Transverse colon (tissue), 4 donors: ENCODE data around the gene FAM118B. TPM values are rescaled to one million over a fixed set of nuclear protein-coding genes. Genes with fewer than 3 reads are reported as not detected.

ENCODE experiments used
- DNase-seq: peaks from one replicate; pipeline ENCODE4 v3.0.0-alpha.2; 2019
- H3K27ac ChIP-seq, 4 donors: fragments of 200-600 bp; sonication (generic); 2 replicates each; pipeline ENCODE4 v1.5.1; 2016 to 2018; ENCODE audit warnings: inconsistent platforms in 4 of 4
- H3K27me3 ChIP-seq: fragments of 200-600 bp; sonication (generic); 2 replicates; pipeline ENCODE4 v1.5.1; 2017; ENCODE audit warnings: inconsistent platforms
- H3K36me3 ChIP-seq, 4 donors: fragments of 200-600 bp; sonication (generic); 2 replicates each; pipeline ENCODE4 v1.5.1; 2017 to 2019; ENCODE audit warnings: inconsistent platforms in 4 of 4
- H3K4me1 ChIP-seq, 4 donors: fragments of 200-600 bp; sonication (generic); 2 replicates each; pipeline ENCODE4 v1.5.1; 2017 to 2020; ENCODE audit warnings: inconsistent platforms in 4 of 4
- H3K4me3 ChIP-seq, 4 donors: fragments of 200-600 bp; sonication (generic); 1 replicate in 1 of 4; 2 replicates in 3 of 4; pipeline versions ENCODE4 v1.5.1 to v1.6.1; 2017 to 2019; ENCODE audit warnings: inconsistent platforms in 4 of 4
- H3K9me3 ChIP-seq, 2 donors: fragments of 200-600 bp; sonication (generic); 2 replicates each; pipeline ENCODE4 v1.5.1; 2017 to 2019; ENCODE audit warnings: inconsistent platforms in 2 of 2
- EP300 ChIP-seq: sonication (generic); formaldehyde crosslinking; IDR thresholded peaks from one replicate; pipeline ENCODE4 v1.6.1; 2017; ENCODE audit warnings: antibody characterized with exemption, low read depth
- POLR2A ChIP-seq: fragments of 450-650 bp; IDR thresholded peaks from one replicate; pipeline ENCODE4 v1.6.1; 2016; ENCODE audit warnings: antibody characterized with exemption, mild to moderate bottlenecking, moderate library complexity
- POLR2AphosphoS5 ChIP-seq, 3 donors: sonication (generic); formaldehyde crosslinking; IDR thresholded peaks; one replicate each; pipeline ENCODE4 v1.6.1; 2016; ENCODE audit warnings: antibody characterized with exemption in 3 of 3
- WGBS, 2 donors: methylation state at CpG; one replicate each; pipeline ENCODE4 v1.1.5; 2018; ENCODE audit warnings: low coverage in 1 of 2; 5-methylcytosine and 5-hydroxymethylcytosine counted together
- in situ Hi-C, 4 donors: fragments of 200-750 bp; cut with MboI; loops; one replicate each; pipeline versions ENCODE4 v1.15.0 to v1.15.1; 2017; ENCODE audit warnings: low sequenced_read_pairs in 3 of 4, low pct_ligation_motif_present in 1 of 4, low pct_unique_long_range_greater_than_20kb in 1 of 4
- intact Hi-C: fragments of 100-400 bp; cut with DNase I; formaldehyde crosslinking; loops from one replicate; pipeline ENCODE4 v1.15.1; 2023; ENCODE audit warnings: low total_unique reads
- total RNA-seq, 4 donors: library from RNA; depleted of rRNA; stranded (reverse); fragments of >200 nt; gene quantifications; one replicate each; pipeline ENCODE4 v1.1.0, GENCODE V29; 2016
- TF ChIP-seq, protein P1 (sequence below), 5 experiments: fragments of 200-600 bp in 3 of 5; fragments of 450-650 bp in 2 of 5; sonication (generic) in 3 of 5; IDR thresholded peaks; 1 replicate in 2 of 5; 2 replicates in 3 of 5; pipeline ENCODE4 v1.5.1; 2016 to 2017; ENCODE audit warnings: antibody characterized with exemption in 5 of 5, inconsistent platforms in 3 of 5, mild to moderate bottlenecking in 2 of 5, moderate library complexity in 1 of 5

FAM118B gene
- total RNA-seq, 4 donors from 2014 or later = 13.7 to 54.5 (median 47.3) TPM

DNA sequence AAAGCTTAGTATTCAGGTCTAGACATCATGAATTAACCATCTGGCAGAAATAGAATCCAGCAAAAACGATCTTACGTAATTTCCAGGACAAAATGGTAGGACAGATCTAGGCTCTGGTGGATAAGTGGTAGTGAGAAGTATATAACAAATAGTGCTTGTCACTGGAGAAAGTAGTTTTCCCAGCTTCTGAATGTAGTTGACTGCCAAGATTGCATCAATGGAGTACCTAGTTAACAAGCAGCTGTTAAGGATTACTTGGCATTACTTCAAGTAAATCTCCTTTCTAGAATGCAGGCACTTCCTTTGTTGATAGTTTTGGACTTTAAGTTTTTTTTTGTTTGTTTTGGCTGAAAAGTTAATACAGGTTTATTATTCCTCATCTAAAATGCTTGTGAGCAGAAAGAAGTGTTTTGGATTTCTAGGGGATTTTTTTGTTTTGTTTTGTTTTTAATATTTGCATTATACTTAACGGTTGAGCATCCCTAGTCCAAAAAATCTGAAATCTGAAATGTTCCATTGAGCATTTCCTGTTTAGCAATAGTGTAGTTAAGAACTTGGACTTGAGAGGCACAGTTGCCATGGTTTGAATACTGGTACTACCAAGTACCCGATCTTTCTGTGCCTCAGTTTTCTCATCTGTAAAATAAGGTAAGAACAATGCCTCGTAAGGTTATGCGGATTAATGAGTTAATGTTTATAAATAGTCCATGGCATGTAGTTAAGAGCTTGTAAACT is 20.3 kb downstream of the FAM118B start:
- no peaks in the 10 kb centered on the region for H3K9me3 ChIP-seq
- in situ Hi-C loops = no loop called here
- peaks cover 0 to 27% (median 6%) of the 10 kb centered on the region in 4 donors for H3K36me3 ChIP-seq
- H3K27me3 ChIP-seq = no peaks in the 10 kb centered on the region
- peak overlapping the region in 1 of 4 donors; percentile 21 for H3K27ac ChIP-seq
- intact Hi-C loops = no loop called here
- TF ChIP-seq EP300 (no peak), POLR2AphosphoS5 (IDR thresholded peaks at IDR 0.05) (peak in 1 of 3 donors; percentile 13)
- TF ChIP-seq, protein P1, sequence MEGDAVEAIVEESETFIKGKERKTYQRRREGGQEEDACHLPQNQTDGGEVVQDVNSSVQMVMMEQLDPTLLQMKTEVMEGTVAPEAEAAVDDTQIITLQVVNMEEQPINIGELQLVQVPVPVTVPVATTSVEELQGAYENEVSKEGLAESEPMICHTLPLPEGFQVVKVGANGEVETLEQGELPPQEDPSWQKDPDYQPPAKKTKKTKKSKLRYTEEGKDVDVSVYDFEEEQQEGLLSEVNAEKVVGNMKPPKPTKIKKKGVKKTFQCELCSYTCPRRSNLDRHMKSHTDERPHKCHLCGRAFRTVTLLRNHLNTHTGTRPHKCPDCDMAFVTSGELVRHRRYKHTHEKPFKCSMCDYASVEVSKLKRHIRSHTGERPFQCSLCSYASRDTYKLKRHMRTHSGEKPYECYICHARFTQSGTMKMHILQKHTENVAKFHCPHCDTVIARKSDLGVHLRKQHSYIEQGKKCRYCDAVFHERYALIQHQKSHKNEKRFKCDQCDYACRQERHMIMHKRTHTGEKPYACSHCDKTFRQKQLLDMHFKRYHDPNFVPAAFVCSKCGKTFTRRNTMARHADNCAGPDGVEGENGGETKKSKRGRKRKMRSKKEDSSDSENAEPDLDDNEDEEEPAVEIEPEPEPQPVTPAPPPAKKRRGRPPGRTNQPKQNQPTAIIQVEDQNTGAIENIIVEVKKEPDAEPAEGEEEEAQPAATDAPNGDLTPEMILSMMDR (IDR thresholded peaks at IDR 0.05) = no peak
- WGBS, 2 donors = 50 to 60% methylated on average over 6 of the region's 6 CpGs
- no peak for DNase-seq
- H3K4me3 ChIP-seq = no peak overlapping the region
- H3K4me1 ChIP-seq = peaks cover 0 to 21% (median 7%) of the 10 kb centered on the region in 4 donors

DNA sequence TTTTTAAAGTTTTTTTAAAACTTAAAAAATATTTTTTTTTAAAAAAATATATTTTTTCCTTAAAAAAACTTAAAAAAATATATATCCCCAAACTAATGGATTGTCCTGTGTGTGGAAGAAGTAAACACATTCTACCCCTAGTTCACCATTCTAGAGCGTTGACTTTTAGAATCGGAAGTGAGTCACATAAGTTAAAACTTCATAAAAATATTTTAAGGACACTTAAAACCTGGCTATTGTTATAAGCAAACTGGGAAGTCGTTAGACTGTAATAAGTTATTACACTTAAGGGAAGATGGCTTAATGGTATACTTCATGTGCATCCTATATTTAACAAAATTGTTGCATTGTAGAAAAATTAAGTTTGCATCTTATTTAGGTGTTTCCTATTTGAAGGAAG is 21.1 kb downstream of the FAM118B start:
- TF ChIP-seq POLR2AphosphoS5 (IDR thresholded peaks at IDR 0.05) (no peak), EP300 (no peak), POLR2A (no peak)
- TF ChIP-seq, protein P1 (IDR thresholded peaks at IDR 0.05) = no peak
- WGBS, 2 donors = 86 to 88% methylated on average over 3 of the region's 3 CpGs
- no peaks in the 10 kb centered on the region for H3K27me3 ChIP-seq
- in situ Hi-C loops (no loop called here), intact Hi-C loops (no loop called here)
- H3K4me1 ChIP-seq = peaks cover 0 to 21% (median 7%) of the 10 kb centered on the region in 4 donors
- no peak overlapping the region for H3K27ac ChIP-seq
- DNase-seq = no peak
- peaks cover 0 to 27% (median 6%) of the 10 kb centered on the region in 4 donors for H3K36me3 ChIP-seq
- no peaks in the 10 kb centered on the region for H3K9me3 ChIP-seq
- no peak overlapping the region for H3K4me3 ChIP-seq

DNA sequence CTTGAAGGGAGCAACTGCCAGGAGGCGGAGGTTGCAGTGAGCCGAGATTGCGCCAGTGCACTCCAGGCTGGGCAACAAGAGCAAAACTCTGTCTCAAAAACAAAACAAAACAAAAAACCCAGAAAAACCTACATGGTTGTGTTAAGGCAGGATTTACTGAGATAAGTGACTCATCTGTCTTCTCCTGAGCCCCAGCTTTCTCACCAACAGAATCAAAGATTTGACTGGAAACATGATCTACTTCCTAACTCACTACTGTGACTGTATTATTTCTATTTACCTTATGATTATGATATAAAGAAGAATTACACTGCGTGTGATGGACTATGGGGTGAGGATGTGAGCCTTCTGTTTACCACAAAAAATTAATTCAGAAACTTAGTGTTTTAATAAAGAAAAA is 21.8 kb downstream of the FAM118B start:
- H3K4me3 ChIP-seq = no peak overlapping the region
- TF ChIP-seq EP300 = no peak
- TF ChIP-seq POLR2A = no peak
- no peak for TF ChIP-seq POLR2AphosphoS5 (IDR thresholded peaks at IDR 0.05)
- TF ChIP-seq, protein P1 (IDR thresholded peaks at IDR 0.05) = no peak
- in situ Hi-C loops = no loop called here
- peaks cover 0 to 21% (median 7%) of the 10 kb centered on the region in 4 donors for H3K4me1 ChIP-seq
- no peaks in the 10 kb centered on the region for H3K27me3 ChIP-seq
- 93 to 100% methylated on average over 1 to 4 of the region's 4 CpGs for WGBS, 2 donors
- intact Hi-C loops = no loop called here
- no peaks in the 10 kb centered on the region for H3K9me3 ChIP-seq
- H3K36me3 ChIP-seq = peaks cover 0 to 30% (median 9%) of the 10 kb centered on the region in 4 donors
- no peak for DNase-seq
- H3K27ac ChIP-seq = no peak overlapping the region

DNA sequence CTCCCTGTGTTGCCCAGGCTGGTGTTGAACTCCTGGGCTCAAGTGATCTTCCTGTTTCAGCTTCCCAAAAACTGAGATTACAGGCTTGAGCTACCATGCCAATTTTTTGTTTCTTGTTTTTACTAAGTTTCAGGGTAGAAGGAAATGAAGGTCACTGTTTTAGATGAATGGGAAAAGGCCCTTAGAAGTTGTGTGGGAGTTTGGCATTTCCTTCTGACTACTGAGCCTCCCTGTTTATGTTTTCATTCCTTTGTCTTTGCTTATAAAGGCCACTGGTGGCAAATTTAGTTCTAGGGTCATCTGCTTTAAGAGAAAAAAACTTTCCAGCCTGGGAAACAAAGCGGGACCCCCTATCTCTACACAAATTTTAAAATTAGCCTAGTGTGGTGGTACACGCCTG is 35.1 kb downstream of the FAM118B start:
- WGBS, 2 donors = 91% methylated on average over 2 of the region's 2 CpGs; no CpG with 5 or more reads in 1 of the 2 donors
- TF ChIP-seq POLR2A (no peak), EP300 (no peak), POLR2AphosphoS5 (IDR thresholded peaks at IDR 0.05) (no peak)
- TF ChIP-seq, protein P1 (IDR thresholded peaks at IDR 0.05) = no peak
- Histone ChIP-seq H3K9me3 (no peaks in the 10 kb centered on the region), H3K4me3 (no peak overlapping the region), H3K27me3 (no peaks in the 10 kb centered on the region), H3K4me1 (no peaks in the 10 kb centered on the region), H3K36me3 (peaks cover 0 to 26% (median 10%) of the 10 kb centered on the region in 4 donors), H3K27ac (no peak overlapping the region)
- intact Hi-C loops (no loop called here), in situ Hi-C loops (no loop called here)
- no peak for DNase-seq
